Inflammatory macrophage (primary cell): ENCODE results near the gene PKHD1.

Experiments used
- DNase-seq, 2 donors: peaks; one replicate each; pipeline ENCODE4 v3.0.0-alpha.2; 2020 to 2022

Gene PKHD1

DNA sequence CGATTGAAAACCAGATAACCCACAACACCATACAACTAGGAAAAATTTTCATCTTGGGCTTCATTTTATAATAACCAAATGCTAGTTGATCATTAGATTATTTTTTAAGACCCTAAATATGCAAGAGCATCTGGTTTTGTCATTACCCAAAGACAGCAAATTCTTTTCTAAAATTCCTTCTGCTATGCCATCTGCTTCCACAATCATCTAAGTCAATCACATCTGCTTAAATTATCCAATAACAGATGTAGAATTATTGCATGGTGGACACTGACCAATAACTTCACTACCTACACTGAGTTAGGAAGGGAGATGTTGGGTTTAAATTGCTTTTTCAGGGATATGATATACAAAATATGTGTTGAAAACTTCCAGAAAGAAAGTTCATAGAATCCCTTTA is 41.9 kb downstream of the PKHD1 start:
- no peak for DNase-seq

DNA sequence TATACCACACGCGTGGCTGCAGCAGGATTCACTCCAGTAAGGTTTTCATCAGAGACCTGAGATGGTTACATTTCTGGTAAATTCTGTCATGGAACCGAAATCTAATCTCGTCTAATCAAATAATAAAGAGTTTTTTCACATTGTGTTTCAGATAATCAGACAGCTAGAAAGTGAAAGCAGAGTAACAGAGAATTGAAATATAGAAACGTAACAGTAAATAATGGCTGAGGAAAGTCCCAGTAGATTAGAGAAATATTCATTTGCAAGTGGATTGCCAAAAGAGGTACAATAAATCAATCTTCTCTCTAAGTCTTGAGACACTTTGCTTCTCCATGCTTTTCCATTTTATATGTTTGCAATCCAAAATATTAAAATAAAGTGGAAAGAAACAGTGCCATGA is 42.4 kb downstream of the PKHD1 start:
- no peak for DNase-seq

GRCh38 chr6:52042141-52042885 is 45.1 kb downstream of the PKHD1 start:
- DNase-seq: no peak

GRCh38 chr6:52041134-52041533 is 46.3 kb downstream of the PKHD1 start:
- DNase-seq: no peak

- DNase-seq: no peak
These were observed 59.7 kb downstream of the PKHD1 start for GRCh38 chr6:52027699-52028098.

GRCh38 chr6:52024451-52025068 is 62.9 kb downstream of the PKHD1 start:
- DNase-seq: no peak

DNA sequence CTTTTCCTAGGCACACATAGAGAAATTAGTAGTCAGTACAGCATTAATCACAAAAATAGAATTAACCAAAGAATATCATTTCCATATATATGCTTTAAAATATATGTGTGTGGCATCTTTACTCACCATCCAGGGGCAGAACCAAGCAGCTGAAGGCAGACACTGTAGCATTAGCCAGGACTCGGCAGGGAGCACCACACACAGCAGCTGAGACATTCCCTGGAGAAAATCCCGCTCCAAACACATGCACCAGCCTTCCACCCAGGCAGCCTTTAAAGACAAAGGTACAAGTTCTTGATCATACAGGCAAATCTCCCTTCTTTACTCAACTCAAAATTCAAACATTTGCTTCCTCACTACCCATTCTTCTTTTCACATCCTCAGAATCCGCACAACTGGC is 64.7 kb downstream of the PKHD1 start:
- no peak for DNase-seq

DNA sequence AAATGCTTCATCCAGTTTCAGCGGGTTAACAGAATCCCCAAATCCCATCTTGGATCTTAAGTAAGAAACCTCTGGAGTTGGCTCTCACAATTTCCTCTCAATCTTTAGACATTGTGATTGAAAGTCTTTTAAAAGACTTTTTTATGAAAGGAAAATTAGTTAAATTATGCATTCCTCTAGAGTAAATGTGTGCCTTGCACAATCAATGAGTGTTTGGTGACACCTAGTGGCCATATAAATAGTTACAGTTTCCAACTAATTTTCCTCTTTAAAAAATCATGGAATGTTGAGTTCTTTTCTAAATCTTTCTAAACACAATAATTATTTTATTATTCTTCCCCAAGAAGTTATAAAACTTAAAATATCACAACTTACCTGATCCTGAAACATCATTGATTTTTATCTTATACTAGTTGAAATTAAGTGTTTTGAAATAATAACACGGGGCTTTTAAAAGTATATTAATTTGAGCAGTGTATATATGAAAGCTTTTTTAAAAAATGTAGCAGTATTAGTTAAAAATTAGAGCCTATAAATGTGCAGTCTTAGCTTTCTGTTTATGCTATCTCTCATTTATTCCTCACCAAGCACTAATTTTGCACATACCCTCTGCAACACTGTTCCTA is 66.4 kb downstream of the PKHD1 start:
- peak; percentile 27 to 29 for DNase-seq

- no peak for DNase-seq
These were observed 67.5 kb downstream of the PKHD1 start for GRCh38 chr6:52019881-52020280.

DNA sequence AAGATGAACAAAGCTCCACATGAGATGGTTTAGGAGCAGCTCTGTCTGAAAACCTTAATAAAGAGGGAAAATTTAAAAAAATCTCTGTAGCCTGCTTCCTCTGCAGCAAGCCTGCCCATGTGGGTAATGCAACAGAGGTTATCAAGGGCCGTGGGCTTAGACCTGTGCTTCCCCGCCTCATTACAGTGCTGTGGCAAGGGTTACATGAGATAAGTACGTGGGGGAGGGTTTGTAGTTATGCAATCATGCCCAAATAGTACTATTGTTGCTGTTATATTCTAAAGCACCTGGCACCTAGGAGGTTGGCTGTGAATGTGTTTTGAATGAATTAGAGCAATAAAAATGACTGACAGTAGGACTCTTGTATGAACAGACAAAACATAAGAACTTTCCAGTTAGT is 68.3 kb downstream of the PKHD1 start:
- DNase-seq: no peak

DNA sequence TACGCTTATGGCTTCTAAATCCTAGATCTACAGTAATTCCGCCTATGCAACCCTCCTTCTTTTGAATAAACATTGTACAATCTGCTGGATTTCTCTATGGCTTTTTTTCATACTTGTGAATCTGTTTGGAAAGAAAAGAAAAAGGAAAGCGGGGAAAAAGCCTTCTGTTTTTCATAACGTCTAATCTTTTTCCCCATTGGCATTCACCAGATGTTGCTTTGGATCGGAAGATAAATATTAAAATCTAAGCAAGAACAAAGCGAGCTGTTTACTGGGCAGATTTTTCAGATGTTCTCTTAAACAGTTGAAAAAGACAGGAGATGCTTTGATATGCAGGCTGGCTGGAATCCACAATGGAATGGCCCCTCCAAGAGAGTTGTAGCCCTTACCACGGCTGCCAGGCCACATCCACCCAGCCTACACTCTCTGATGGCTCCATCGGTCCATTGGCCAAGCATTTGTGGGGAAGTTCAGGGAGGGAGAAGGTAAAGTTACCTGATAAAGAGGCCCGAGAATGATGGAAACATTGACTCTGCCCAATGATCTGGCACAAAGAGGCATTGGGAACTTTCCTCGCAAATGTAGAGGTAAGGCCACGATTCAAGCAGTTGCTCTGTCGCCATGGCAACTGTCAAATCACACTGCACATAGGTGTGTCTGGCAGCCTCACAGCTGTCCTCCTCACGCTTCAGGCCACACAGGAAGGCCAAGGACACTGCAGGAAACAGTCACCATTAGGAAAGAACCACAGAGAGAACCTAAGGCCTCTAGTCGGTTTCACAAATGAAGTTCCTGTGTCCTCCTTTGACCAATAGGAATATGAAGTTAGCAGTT is 70.3 kb downstream of the PKHD1 start:
- no peak for DNase-seq

- DNase-seq: no peak
These were observed 71.5 kb downstream of the PKHD1 start for GRCh38 chr6:52015953-52016352.

GRCh38 chr6:52014391-52014790 is 73.0 kb downstream of the PKHD1 start:
- DNase-seq: no peak

- no peak for DNase-seq
These were observed 74.4 kb downstream of the PKHD1 start for GRCh38 chr6:52013035-52013434.

- no peak for DNase-seq
These were observed 74.8 kb downstream of the PKHD1 start for GRCh38 chr6:52012582-52012981.

DNA sequence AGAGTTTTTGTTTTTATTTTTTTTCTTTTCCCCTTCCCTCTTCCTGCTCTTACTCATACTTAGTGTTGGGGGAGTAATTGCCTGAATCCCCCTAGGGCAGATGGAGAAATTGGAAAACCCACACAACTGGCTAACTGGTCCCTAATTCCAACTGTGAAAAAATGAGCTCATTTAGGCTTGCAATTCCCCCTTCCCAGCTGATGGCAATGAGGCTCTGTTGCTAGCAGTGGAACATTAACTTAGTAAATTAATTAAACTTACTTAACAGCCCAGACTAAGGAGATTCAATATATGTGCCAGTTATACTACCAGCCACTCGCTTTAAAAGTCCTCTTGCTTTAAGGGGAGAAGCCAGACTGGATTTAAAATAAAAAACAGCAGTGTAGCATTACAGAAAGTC is 76.6 kb downstream of the PKHD1 start:
- DNase-seq: no peak

DNA sequence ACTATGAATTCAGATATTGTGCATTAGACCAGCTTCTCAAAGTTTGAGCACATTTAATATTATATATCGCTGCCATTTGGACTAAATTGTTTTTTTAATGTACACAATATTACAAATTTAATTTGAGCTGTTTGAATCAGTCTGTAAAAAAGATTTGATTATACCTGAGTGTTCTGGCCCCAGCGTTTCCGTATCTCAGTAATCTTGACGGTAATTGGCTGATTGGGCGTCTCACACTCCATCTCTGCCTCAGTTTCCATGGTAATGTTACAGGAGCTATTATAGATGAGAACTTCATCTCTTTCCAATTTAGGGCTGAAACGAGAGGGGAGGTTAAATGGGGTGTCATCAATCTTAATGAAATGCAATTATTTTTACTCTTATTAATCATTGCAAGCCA is 77.3 kb downstream of the PKHD1 start:
- no peak for DNase-seq

GRCh38 chr6:52009466-52010140 is 77.8 kb downstream of the PKHD1 start:
- no peak for DNase-seq

GRCh38 chr6:52000064-52000463 is 87.3 kb downstream of the PKHD1 start:
- DNase-seq: no peak

DNA sequence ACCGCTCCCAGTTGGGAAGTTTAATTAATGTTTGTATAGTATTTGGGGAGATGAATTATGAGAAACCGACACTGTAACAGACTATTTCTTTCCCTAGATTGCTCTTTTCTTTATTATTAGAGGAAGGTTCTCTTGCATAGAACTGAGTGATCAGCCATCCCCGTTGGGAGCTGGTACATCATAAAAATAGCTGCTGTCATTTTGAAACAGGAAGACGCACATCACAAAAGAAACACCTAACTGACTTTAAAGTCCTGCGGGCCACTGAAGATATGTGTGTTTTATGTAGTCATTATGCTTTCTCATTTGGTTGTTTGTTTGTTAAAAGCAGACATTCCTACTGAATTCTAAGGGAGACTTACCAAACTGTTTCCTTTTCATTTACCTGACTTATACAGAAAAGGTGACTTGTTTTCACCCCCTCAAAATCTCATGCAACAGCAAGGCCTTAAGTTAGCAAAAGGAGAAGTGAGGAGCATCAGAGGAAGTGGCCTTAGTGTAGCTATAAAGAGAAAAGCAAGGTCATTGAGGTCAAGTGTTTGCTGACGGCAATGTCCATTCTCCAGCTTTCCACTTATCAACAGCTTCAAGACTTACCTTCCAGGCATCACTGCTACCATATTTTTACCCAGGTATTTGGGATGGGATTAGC is 91.0 kb downstream of the PKHD1 start:
- DNase-seq: no peak

- DNase-seq: no peak
These were observed 92.1 kb downstream of the PKHD1 start for GRCh38 chr6:51995214-51995755.

DNA sequence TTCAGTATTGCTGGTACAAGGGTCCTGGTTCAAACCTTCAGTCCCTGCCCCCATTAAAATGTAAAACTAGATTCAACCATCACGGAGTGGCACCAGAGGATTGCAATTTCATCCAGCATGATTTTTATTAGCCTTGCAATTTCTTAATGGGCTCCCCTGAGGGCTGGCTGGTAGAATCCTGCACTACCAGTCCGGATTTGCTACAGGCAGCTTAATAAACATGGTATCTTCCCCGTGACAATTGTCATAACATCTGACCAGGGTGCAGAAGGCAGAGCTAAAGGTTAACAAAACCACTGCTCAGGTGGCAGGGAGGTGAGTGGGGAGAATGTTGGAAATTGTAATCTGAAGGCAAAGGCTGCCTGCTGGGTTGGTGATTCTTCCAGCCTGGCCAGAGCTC is 94.5 kb downstream of the PKHD1 start:
- no peak for DNase-seq
